ENCODE results near the gene EGFL7.

DNA sequence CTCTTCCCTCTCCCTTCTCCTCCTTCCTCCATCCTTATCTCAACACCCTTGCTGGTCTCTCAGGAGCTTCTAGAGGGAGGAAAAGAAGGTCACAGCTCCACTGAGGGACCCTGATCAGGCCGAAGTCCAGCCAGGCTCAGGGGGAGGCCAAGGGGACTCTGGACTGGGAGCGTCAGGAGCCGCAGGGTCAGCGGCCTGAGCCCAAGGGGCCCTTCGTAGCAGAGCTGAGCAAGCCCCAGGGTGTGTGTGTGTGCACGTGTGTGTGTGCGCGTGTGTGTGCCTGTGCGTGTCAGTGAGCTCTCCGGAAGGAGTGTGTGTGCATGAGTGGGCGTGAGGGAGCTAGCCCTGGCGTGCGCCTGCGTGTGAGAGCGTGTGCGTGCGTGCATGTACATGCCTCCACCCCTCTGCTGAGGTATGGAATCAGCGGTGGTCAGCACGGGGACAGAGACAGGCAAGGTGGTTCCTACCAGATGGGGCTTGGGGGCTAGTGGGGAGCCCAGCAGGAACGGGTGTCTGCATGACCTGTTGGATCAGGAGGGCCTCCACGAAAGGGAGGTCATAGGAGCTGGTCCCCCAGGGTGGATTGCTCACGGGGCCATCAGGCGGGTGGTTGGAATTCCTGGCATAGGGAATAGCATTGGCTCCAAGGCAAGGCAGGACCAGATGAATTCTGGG, 34.6 kb downstream of the EGFL7 start:
- no peak for TF ChIP-seq POLR2AphosphoS5 (IDR thresholded peaks at IDR 0.05)
- TF ChIP-seq, protein P1, sequence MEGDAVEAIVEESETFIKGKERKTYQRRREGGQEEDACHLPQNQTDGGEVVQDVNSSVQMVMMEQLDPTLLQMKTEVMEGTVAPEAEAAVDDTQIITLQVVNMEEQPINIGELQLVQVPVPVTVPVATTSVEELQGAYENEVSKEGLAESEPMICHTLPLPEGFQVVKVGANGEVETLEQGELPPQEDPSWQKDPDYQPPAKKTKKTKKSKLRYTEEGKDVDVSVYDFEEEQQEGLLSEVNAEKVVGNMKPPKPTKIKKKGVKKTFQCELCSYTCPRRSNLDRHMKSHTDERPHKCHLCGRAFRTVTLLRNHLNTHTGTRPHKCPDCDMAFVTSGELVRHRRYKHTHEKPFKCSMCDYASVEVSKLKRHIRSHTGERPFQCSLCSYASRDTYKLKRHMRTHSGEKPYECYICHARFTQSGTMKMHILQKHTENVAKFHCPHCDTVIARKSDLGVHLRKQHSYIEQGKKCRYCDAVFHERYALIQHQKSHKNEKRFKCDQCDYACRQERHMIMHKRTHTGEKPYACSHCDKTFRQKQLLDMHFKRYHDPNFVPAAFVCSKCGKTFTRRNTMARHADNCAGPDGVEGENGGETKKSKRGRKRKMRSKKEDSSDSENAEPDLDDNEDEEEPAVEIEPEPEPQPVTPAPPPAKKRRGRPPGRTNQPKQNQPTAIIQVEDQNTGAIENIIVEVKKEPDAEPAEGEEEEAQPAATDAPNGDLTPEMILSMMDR (IDR thresholded peaks at IDR 0.05) = no peak

Measured in sigmoid colon (tissue), 4 donors.